ENCODE data around the gene SLC25A19.

GRCh38 chr17:75228305-75228704 lies 60.9 kb downstream of the SLC25A19 start:
- TF ChIP-seq CTCF (IDR thresholded peaks at IDR 0.05) (no peak), POLR2A (IDR thresholded peaks at IDR 0.05) (no peak)

Data from lower leg skin (tissue), 3 donors.